IgD-negative memory B cell (primary cell): ENCODE measurements around the gene MRPL12. TPM values are rescaled to one million over a fixed set of nuclear protein-coding genes. Genes with fewer than 3 reads are reported as not detected.
"Not testable (repeated sequence)": the region's sequence is repeated elsewhere in the genome, so short reads cannot be mapped to it uniquely, and the experiment has no call there.

Experiments
- H3K27ac Mint-ChIP-seq, 3 donors: one replicate each; pipeline ENCODE4 v1.8.0; 2020 to 2022; ENCODE audit warnings: mild to moderate bottlenecking in 3 of 3, mixed read lengths in 3 of 3, moderate library complexity in 1 of 3
- H3K27me3 Mint-ChIP-seq: one replicate; pipeline ENCODE4 v1.8.0; 2021; ENCODE audit warnings: mixed read lengths
- H3K36me3 Mint-ChIP-seq: one replicate; pipeline ENCODE4 v1.8.0; 2020; ENCODE audit warnings: mild to moderate bottlenecking, mixed read lengths
- H3K4me1 Mint-ChIP-seq, 3 donors: one replicate each; pipeline ENCODE4 v1.8.0; 2020 to 2022; ENCODE audit warnings: mixed read lengths in 3 of 3, mild to moderate bottlenecking in 1 of 3
- H3K4me3 Mint-ChIP-seq, 4 donors: one replicate each; pipeline ENCODE4 v1.8.0; 2020 to 2022; ENCODE audit warnings: mild to moderate bottlenecking in 4 of 4, mixed read lengths in 4 of 4, moderate library complexity in 3 of 4
- H3K9me3 Mint-ChIP-seq, 3 donors: one replicate each; pipeline ENCODE4 v1.8.0; 2020 to 2021; ENCODE audit warnings: mixed read lengths in 3 of 3, mild to moderate bottlenecking in 1 of 3
- polyA plus RNA-seq: library from polyadenylated mRNA; unstranded; fragments of 300-500 nt; fragmentation: Illumina TruSeq; gene quantifications from one replicate; pipeline ENCODE4 v1.2.3, GENCODE V29; 2021

MRPL12 gene
- polyA plus RNA-seq, 1 donor from 2014 or later = 63.7 TPM

GRCh38 chr17:81727324-81728031 is 24.3 kb downstream of the MRPL12 start:
- Mint-ChIP-seq H3K36me3 (no peaks in the 10 kb centered on the region), H3K9me3 (no peaks in the 10 kb centered on the region), H3K4me1 (peaks cover 0 to 2% (median 0%) of the 10 kb centered on the region in 3 donors), H3K27ac (no peak overlapping the region), H3K27me3 (peaks cover 6% of the 10 kb centered on the region), H3K4me3 (peak overlapping the region in 1 of 4 donors; percentile 47)

- peak overlapping the region in 3 of 4 donors; percentile 4 to 60 (median 30) for H3K4me3 Mint-ChIP-seq
Observed at GRCh38 chr17:81733507-81734404, 30.6 kb downstream of the MRPL12 start.

GRCh38 chr17:81734405-81735263 is 31.5 kb downstream of the MRPL12 start:
- H3K4me3 Mint-ChIP-seq = peak overlapping the region in 2 of 4 donors; percentile 27 to 78
- H3K27me3 Mint-ChIP-seq = peaks cover 17% of the 10 kb centered on the region
- no peaks in the 10 kb centered on the region for H3K36me3 Mint-ChIP-seq

More at GRCh38 chr17:81733507-81734404, 30.6 kb downstream of the MRPL12 start:
- H3K36me3 Mint-ChIP-seq = no peaks in the 10 kb centered on the region
- H3K27ac Mint-ChIP-seq = no peak overlapping the region
- H3K27me3 Mint-ChIP-seq = peaks cover 13% of the 10 kb centered on the region
- H3K4me1 Mint-ChIP-seq = peaks cover 0 to 10% (median 6%) of the 10 kb centered on the region in 3 donors
- peaks cover 0 to 2% (median 0%) of the 10 kb centered on the region in 3 donors for H3K9me3 Mint-ChIP-seq

GRCh38 chr17:81735264-81736102 is 32.3 kb downstream of the MRPL12 start:
- Mint-ChIP-seq H3K4me3 (peak overlapping the region in 3 of 4 donors; percentile 83 to 99 (median 94)), H3K4me1 (peaks cover 0 to 10% (median 6%) of the 10 kb centered on the region in 3 donors), H3K27me3 (peaks cover 18% of the 10 kb centered on the region), H3K36me3 (no peaks in the 10 kb centered on the region), H3K9me3 (peaks cover 0 to 2% (median 0%) of the 10 kb centered on the region in 3 donors), H3K27ac (peak overlapping the region in 1 of 3 donors; percentile 69)

More at GRCh38 chr17:81734405-81735263, 31.5 kb downstream of the MRPL12 start:
- Mint-ChIP-seq H3K27ac (no peak overlapping the region), H3K4me1 (peaks cover 0 to 10% (median 6%) of the 10 kb centered on the region in 3 donors), H3K9me3 (peaks cover 0 to 2% (median 0%) of the 10 kb centered on the region in 3 donors)

- H3K27ac Mint-ChIP-seq = no peak overlapping the region
- peaks cover 16% of the 10 kb centered on the region for H3K27me3 Mint-ChIP-seq
- H3K9me3 Mint-ChIP-seq = peaks cover 0 to 2% (median 0%) of the 10 kb centered on the region in 3 donors
- H3K4me3 Mint-ChIP-seq = no peak overlapping the region
- H3K4me1 Mint-ChIP-seq = peaks cover 0 to 10% (median 6%) of the 10 kb centered on the region in 3 donors
- no peaks in the 10 kb centered on the region for H3K36me3 Mint-ChIP-seq
Observed at GRCh38 chr17:81737947-81738800, 35.0 kb downstream of the MRPL12 start.

GRCh38 chr17:81738801-81739393 is 35.7 kb downstream of the MRPL12 start:
- Mint-ChIP-seq H3K4me3 (no peak overlapping the region), H3K27me3 (peaks cover 16% of the 10 kb centered on the region), H3K27ac (no peak overlapping the region), H3K4me1 (peaks cover 0 to 8% (median 6%) of the 10 kb centered on the region in 3 donors), H3K36me3 (no peaks in the 10 kb centered on the region), H3K9me3 (peaks cover 0 to 2% (median 0%) of the 10 kb centered on the region in 3 donors)

- H3K27ac Mint-ChIP-seq, H3K9me3 Mint-ChIP-seq, H3K4me1 Mint-ChIP-seq, H3K4me3 Mint-ChIP-seq, H3K36me3 Mint-ChIP-seq: not testable (repeated sequence)
- peaks cover 16% of the 10 kb centered on the region for H3K27me3 Mint-ChIP-seq
Observed at GRCh38 chr17:81739593-81739992, 36.4 kb downstream of the MRPL12 start.

GRCh38 chr17:81740395-81740961 is 37.3 kb downstream of the MRPL12 start:
- peaks cover 0 to 2% (median 0%) of the 10 kb centered on the region in 3 donors for H3K9me3 Mint-ChIP-seq
- H3K27me3 Mint-ChIP-seq = peaks cover 16% of the 10 kb centered on the region
- H3K27ac Mint-ChIP-seq = no peak overlapping the region
- no peak overlapping the region for H3K4me3 Mint-ChIP-seq
- H3K4me1 Mint-ChIP-seq = peaks cover 0 to 6% (median 5%) of the 10 kb centered on the region in 3 donors
- H3K36me3 Mint-ChIP-seq = no peaks in the 10 kb centered on the region

- no peaks in the 10 kb centered on the region for H3K9me3 Mint-ChIP-seq
Observed at GRCh38 chr17:81741049-81741593, 38.0 kb downstream of the MRPL12 start.

GRCh38 chr17:81741594-81742452 is 38.7 kb downstream of the MRPL12 start:
- Mint-ChIP-seq H3K4me1 (no peaks in the 10 kb centered on the region), H3K9me3 (no peaks in the 10 kb centered on the region), H3K27me3 (peaks cover 9% of the 10 kb centered on the region), H3K4me3 (no peak overlapping the region), H3K27ac (no peak overlapping the region), H3K36me3 (no peaks in the 10 kb centered on the region)

More at GRCh38 chr17:81741049-81741593, 38.0 kb downstream of the MRPL12 start:
- Mint-ChIP-seq H3K27ac (no peak overlapping the region), H3K4me3 (no peak overlapping the region), H3K4me1 (no peaks in the 10 kb centered on the region), H3K27me3 (peaks cover 12% of the 10 kb centered on the region), H3K36me3 (no peaks in the 10 kb centered on the region)
